Thyroid gland (tissue), 4 donors: ENCODE results near the gene LCNL1.

Source experiments
- CTCF ChIP-seq, 6 experiments: fragments of 200-600 bp in 3 of 6; fragments of 450-650 bp in 3 of 6; sonication (generic) in 3 of 6; IDR thresholded peaks; one replicate each; pipeline ENCODE4 v1.5.1; 2016 to 2019; ENCODE audit warnings: antibody characterized with exemption in 6 of 6, mild to moderate bottlenecking in 2 of 6, inconsistent platforms in 1 of 6, moderate library complexity in 1 of 6
- POLR2A ChIP-seq, 2 donors: fragments of 450-650 bp; IDR thresholded peaks; one replicate each; pipeline ENCODE4 v1.6.1; 2017; ENCODE audit warnings: antibody characterized with exemption in 2 of 2, mild to moderate bottlenecking in 2 of 2, moderate library complexity in 1 of 2

- no peak for TF ChIP-seq CTCF (IDR thresholded peaks at IDR 0.05)
- no peak for TF ChIP-seq POLR2A (IDR thresholded peaks at IDR 0.05)
Observed at GRCh38 chr9:136979769-136980587, 2.8 kb upstream of the LCNL1 start.
